Measurements from ENCODE around the gene LGR5.

Gene LGR5

DNA sequence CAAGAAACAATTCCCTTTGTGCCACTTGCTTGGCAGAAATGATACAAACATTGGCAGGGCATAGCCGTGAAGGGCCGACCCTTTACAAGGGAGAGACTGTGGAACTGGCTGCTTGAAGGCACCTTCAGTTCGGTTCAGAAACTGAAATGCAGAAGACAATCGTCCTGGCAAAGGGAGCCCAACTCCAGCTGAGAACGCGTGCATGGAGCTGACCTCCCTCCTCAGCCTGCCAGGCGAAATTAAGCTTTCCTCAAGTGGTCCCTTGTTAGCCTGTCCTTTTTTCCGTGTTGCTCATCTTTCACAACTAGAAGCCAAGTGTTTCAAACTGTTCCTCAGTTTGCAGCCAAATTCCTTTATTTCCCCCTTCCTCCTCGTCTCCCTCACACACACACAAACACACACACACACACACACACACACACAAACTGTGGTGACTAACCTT is 8.1 kb downstream of the LGR5 start:
- TF ChIP-seq SPI1 (IDR thresholded peaks at IDR 0.05; ENCODE audit: borderline replicate concordance, low read depth) (no peak), GABPA (IDR thresholded peaks at IDR 0.05; ENCODE audit: low read depth) (no peak)
- Histone ChIP-seq H3K27ac (replicated peaks) (no peak overlapping the region), H3K4me3 (replicated peaks; ENCODE audit: insufficient read depth, low read length) (no peak overlapping the region), H3K27me3 (ENCODE audit: insufficient read depth, poor library complexity, severe bottlenecking) (peaks cover 4% of the 10 kb centered on the region)
- no peak for DNase-seq (ENCODE audit: low read depth in 1 of 2, low spot score in 1 of 2)

DNA sequence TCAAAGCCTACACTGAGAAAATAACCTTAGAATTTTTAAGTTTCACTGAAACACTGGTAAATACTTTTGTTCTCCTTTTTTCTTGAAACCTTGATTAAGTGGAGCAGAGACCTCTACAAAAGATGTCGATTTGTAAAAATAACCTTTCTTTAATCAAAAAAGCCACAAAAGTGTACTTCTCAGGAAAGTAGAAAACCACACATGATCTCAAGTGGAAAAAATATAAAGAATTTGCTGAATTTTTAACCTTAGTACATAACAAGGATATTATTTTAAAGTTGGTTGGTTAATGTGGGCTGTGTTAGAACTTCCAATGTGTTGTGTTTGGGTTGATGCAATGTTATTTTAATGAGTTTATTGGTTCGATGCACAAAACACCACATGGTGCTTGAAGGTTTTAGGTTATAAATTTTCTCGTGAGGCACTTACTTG is 8.6 kb downstream of the LGR5 start:
- DNase-seq (ENCODE audit: low read depth in 1 of 2, low spot score in 1 of 2), result no peak
- Histone ChIP-seq H3K27ac (replicated peaks) (no peak overlapping the region), H3K4me3 (replicated peaks; ENCODE audit: insufficient read depth, low read length) (no peak overlapping the region), H3K27me3 (ENCODE audit: insufficient read depth, poor library complexity, severe bottlenecking) (peaks cover 4% of the 10 kb centered on the region)
- TF ChIP-seq, protein P1, sequence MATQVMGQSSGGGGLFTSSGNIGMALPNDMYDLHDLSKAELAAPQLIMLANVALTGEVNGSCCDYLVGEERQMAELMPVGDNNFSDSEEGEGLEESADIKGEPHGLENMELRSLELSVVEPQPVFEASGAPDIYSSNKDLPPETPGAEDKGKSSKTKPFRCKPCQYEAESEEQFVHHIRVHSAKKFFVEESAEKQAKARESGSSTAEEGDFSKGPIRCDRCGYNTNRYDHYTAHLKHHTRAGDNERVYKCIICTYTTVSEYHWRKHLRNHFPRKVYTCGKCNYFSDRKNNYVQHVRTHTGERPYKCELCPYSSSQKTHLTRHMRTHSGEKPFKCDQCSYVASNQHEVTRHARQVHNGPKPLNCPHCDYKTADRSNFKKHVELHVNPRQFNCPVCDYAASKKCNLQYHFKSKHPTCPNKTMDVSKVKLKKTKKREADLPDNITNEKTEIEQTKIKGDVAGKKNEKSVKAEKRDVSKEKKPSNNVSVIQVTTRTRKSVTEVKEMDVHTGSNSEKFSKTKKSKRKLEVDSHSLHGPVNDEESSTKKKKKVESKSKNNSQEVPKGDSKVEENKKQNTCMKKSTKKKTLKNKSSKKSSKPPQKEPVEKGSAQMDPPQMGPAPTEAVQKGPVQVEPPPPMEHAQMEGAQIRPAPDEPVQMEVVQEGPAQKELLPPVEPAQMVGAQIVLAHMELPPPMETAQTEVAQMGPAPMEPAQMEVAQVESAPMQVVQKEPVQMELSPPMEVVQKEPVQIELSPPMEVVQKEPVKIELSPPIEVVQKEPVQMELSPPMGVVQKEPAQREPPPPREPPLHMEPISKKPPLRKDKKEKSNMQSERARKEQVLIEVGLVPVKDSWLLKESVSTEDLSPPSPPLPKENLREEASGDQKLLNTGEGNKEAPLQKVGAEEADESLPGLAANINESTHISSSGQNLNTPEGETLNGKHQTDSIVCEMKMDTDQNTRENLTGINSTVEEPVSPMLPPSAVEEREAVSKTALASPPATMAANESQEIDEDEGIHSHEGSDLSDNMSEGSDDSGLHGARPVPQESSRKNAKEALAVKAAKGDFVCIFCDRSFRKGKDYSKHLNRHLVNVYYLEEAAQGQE (IDR thresholded peaks at IDR 0.05; ENCODE audit: insufficient replicate concordance, low read depth), result no peak
- TF ChIP-seq POLR2AphosphoS5 (IDR thresholded peaks at IDR 0.05; ENCODE audit: low read depth), result no peak
- TF ChIP-seq, protein P2, sequence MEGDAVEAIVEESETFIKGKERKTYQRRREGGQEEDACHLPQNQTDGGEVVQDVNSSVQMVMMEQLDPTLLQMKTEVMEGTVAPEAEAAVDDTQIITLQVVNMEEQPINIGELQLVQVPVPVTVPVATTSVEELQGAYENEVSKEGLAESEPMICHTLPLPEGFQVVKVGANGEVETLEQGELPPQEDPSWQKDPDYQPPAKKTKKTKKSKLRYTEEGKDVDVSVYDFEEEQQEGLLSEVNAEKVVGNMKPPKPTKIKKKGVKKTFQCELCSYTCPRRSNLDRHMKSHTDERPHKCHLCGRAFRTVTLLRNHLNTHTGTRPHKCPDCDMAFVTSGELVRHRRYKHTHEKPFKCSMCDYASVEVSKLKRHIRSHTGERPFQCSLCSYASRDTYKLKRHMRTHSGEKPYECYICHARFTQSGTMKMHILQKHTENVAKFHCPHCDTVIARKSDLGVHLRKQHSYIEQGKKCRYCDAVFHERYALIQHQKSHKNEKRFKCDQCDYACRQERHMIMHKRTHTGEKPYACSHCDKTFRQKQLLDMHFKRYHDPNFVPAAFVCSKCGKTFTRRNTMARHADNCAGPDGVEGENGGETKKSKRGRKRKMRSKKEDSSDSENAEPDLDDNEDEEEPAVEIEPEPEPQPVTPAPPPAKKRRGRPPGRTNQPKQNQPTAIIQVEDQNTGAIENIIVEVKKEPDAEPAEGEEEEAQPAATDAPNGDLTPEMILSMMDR (IDR thresholded peaks at IDR 0.05; ENCODE audit: insufficient read depth, low read length), result no peak

DNA sequence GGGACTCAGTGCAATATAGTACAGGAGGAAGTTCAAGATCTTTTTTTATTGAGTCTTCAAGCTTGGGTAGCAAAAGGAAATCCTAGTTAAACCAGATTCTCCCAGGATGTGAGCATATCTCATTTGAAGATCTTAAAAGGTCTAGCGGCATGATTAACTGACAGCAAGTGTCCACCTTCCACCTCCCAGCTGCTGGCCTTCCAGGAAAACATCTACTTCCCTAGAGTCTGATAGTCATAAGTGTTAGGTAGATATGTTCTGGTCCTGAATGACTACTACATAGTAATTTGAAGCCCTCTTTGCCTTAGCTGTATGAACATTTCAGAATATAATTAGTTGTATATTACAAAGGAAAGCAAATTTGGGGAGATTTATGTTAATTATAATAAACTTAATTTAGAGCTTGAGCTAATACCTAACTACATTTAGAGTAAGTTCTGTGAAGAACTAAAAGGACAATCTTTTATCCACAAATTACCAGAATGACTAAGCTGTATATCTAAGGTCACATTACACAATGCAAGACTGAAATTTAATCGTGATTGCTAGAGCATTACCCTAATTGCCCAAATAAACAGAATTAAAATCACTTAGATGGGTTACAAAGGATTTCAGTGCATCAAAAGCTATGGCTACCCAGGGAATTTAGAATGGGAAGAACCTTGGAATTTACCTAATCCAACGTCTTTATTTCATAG is 9.9 kb downstream of the LGR5 start:
- Histone ChIP-seq H3K27ac (replicated peaks) (no peak overlapping the region), H3K27me3 (ENCODE audit: insufficient read depth, poor library complexity, severe bottlenecking) (peaks cover 4% of the 10 kb centered on the region), H3K4me3 (replicated peaks; ENCODE audit: insufficient read depth, low read length) (no peak overlapping the region)
- DNase-seq (ENCODE audit: low read depth in 1 of 2, low spot score in 1 of 2), result no peak
- TF ChIP-seq, protein P2 (IDR thresholded peaks at IDR 0.05; ENCODE audit: insufficient read depth, low read length), result no peak
- no peak for TF ChIP-seq SPI1 (IDR thresholded peaks at IDR 0.05; ENCODE audit: borderline replicate concordance, low read depth)
- TF ChIP-seq, protein P1 (IDR thresholded peaks at IDR 0.05; ENCODE audit: insufficient replicate concordance, low read depth), result no peak

DNA sequence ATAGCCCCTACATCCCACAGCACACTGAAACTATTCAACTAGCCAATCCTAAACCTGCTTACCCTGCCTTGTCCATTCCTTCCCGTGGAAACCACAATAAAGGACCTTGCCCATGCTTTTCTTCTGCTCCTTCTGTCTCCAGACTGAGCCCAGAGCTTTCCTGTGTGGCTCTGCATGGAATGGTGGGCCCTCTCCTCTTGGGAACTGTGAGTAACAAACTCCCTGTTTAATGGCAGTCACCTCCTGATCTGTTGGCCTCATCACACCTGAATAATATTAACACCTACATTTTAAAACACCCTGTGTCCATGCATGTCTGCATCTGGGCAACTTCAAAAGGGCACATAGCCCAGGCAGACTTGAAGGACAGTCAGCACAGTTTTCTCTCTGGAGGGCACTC is 12.4 kb downstream of the LGR5 start:
- Histone ChIP-seq H3K27me3 (ENCODE audit: insufficient read depth, poor library complexity, severe bottlenecking) (peaks cover 2% of the 10 kb centered on the region), H3K27ac (replicated peaks) (no peak overlapping the region), H3K4me3 (replicated peaks; ENCODE audit: insufficient read depth, low read length) (no peak overlapping the region)
- DNase-seq (ENCODE audit: low read depth in 1 of 2, low spot score in 1 of 2), result no peak
- no peak for TF ChIP-seq POLR2AphosphoS5 (IDR thresholded peaks at IDR 0.05; ENCODE audit: low read depth)
- TF ChIP-seq, protein P2 (IDR thresholded peaks at IDR 0.05; ENCODE audit: insufficient read depth, low read length), result no peak
- no peak for TF ChIP-seq GABPA (IDR thresholded peaks at IDR 0.05; ENCODE audit: low read depth)
- TF ChIP-seq, protein P1 (IDR thresholded peaks at IDR 0.05; ENCODE audit: insufficient replicate concordance, low read depth), result no peak
